Suppressor macrophage (primary cell): ENCODE measurements around the gene WIPF2.
"Not testable (repeated sequence)": the region's sequence is repeated elsewhere in the genome, so short reads cannot be mapped to it uniquely, and the experiment has no call there.

Source experiments
- DNase-seq, 4 experiments: peaks; one replicate each; pipeline ENCODE4 v3.0.0-alpha.2; 2020 to 2022

WIPF2 gene

GRCh38 chr17:40299159-40299757 is 80.2 kb downstream of the WIPF2 start:
- not testable (repeated sequence) for DNase-seq

GRCh38 chr17:40301315-40301714 is 82.2 kb downstream of the WIPF2 start:
- peak in 1 of 4 experiments; percentile 33 for DNase-seq

- peak; percentile 81 to 89 (median 88) for DNase-seq
Observed at GRCh38 chr17:40303009-40303657, 84.0 kb downstream of the WIPF2 start.

- DNase-seq: peak in 2 of 4 experiments; percentile 52 to 59
Observed at GRCh38 chr17:40303708-40304551, 84.8 kb downstream of the WIPF2 start.

- not testable (repeated sequence) for DNase-seq
Observed at GRCh38 chr17:40304552-40304863, 85.4 kb downstream of the WIPF2 start.

- DNase-seq: not testable (repeated sequence)
Observed at GRCh38 chr17:40304866-40305265, 85.8 kb downstream of the WIPF2 start.

- no peak for DNase-seq
Observed at GRCh38 chr17:40306395-40306794, 87.3 kb downstream of the WIPF2 start.

- DNase-seq: peak in 3 of 4 experiments; percentile 65 to 76 (median 68)
Observed at GRCh38 chr17:40307001-40307730, 88.1 kb downstream of the WIPF2 start.

- DNase-seq: peak; percentile 66 to 84 (median 82)
Observed at GRCh38 chr17:40307740-40308239, 88.7 kb downstream of the WIPF2 start.

GRCh38 chr17:40309031-40309948 is 90.2 kb downstream of the WIPF2 start, which contains the start of gene RARA:
Gene RARA (plus strand): TSS chr17:40309180. CDS start chr17:40331219, 22,039 bp downstream.
- DNase-seq: peak in 3 of 4 experiments; percentile 52 to 66 (median 64)

GRCh38 chr17:40309949-40310510 is 90.9 kb downstream of the WIPF2 start:
- DNase-seq: no peak

- no peak for DNase-seq
Observed at GRCh38 chr17:40310882-40311391, 91.8 kb downstream of the WIPF2 start.

GRCh38 chr17:40311575-40311974 is 92.5 kb downstream of the WIPF2 start:
- DNase-seq: peak in 2 of 4 experiments; percentile 44 to 62

- DNase-seq: peak in 3 of 4 experiments; percentile 57 to 61 (median 59)
Observed at GRCh38 chr17:40312131-40312731, 93.1 kb downstream of the WIPF2 start.

GRCh38 chr17:40312893-40313667 is 94.0 kb downstream of the WIPF2 start:
- no peak for DNase-seq

- no peak for DNase-seq
Observed at GRCh38 chr17:40313668-40314583, 94.8 kb downstream of the WIPF2 start.

GRCh38 chr17:40314584-40314956 is 95.5 kb downstream of the WIPF2 start:
- peak; percentile 88 to 95 (median 92) for DNase-seq

- no peak for DNase-seq
Observed at GRCh38 chr17:40315206-40315605, 96.1 kb downstream of the WIPF2 start.
